Measurements from ENCODE around the gene SH3PXD2A. TPM values are rescaled to one million over a fixed set of nuclear protein-coding genes. Genes with fewer than 3 reads are reported as not detected.

Gene SH3PXD2A
- total RNA-seq, 1 donor from 2014 or later = 38.6 TPM

- no peaks in the 10 kb centered on the region for H3K9me3 Mint-ChIP-seq
- TF ChIP-seq CTCF (conservative IDR thresholded peaks at IDR 0.05) = no peak
- DNase-seq (ENCODE audit: extremely low spot score, unreplicated experiment) = no peak
- peaks cover 19% of the 10 kb centered on the region for H3K36me3 Mint-ChIP-seq
- no peak overlapping the region for H3K27ac Mint-ChIP-seq
- peaks cover 20% of the 10 kb centered on the region for H3K4me1 Mint-ChIP-seq (ENCODE audit: unreplicated experiment)
- H3K4me3 Mint-ChIP-seq = no peak overlapping the region
- H3K27me3 Mint-ChIP-seq = no peaks in the 10 kb centered on the region
These were observed 132.7 kb downstream of the SH3PXD2A start for GRCh38 chr10:103722632-103723031.

DNA sequence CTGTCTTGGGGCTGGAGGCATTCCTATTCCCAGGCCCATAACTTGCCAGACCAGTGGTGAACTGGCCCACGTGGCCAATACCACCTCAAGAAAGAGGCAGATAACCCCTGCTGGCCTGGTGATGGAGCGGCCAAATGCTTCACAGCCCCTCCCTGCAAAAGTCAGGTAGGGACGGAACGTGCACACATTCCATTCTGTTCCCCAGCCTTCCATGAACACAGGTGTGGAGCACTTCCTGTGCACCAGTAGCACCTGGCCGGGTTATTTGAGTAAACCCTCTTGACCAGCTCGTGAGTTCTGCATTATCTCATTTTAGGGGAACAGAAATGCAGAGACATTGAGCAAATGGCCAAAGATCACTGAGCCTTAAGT is 134.4 kb downstream of the SH3PXD2A start:
- H3K27me3 Mint-ChIP-seq = no peaks in the 10 kb centered on the region
- no peak for DNase-seq (ENCODE audit: extremely low spot score, unreplicated experiment)
- peaks cover 31% of the 10 kb centered on the region for H3K4me1 Mint-ChIP-seq (ENCODE audit: unreplicated experiment)

GRCh38 chr10:103720328-103720963 is 134.9 kb downstream of the SH3PXD2A start:
- DNase-seq (ENCODE audit: extremely low spot score, unreplicated experiment) = no peak
- peak overlapping the region; percentile 58 for H3K4me3 Mint-ChIP-seq

More for the DNA sequence above, 134.4 kb downstream of the SH3PXD2A start:
- Mint-ChIP-seq H3K36me3 (peaks cover 19% of the 10 kb centered on the region), H3K9me3 (peaks cover 4% of the 10 kb centered on the region), H3K27ac (no peak overlapping the region), H3K4me3 (no peak overlapping the region)
- no peak for TF ChIP-seq CTCF (conservative IDR thresholded peaks at IDR 0.05)

DNA sequence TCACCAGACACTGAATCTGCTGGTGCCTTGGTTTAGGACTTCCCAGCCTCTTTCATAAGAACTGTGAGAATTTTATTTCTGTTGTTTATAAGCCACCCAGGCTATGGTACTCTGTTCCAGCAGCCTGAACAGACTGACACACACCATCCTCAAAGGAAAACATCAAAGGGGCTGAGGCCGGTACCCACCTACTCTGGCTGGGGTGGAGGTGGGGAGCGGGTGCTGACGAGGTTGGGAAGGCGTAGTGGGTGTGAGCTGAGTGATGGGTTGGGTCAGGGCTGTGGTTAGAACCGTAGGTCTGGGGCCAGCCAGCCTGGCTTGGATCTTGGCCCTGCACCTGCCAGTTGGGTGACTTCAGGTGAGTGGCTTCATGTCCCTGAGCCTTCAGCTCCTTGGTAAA is 136.3 kb downstream of the SH3PXD2A start:
- Mint-ChIP-seq H3K4me1 (ENCODE audit: unreplicated experiment) (peaks cover 27% of the 10 kb centered on the region), H3K27ac (no peak overlapping the region), H3K9me3 (peaks cover 4% of the 10 kb centered on the region), H3K27me3 (no peaks in the 10 kb centered on the region), H3K4me3 (peak overlapping the region; percentile 11), H3K36me3 (peaks cover 7% of the 10 kb centered on the region)
- no peak for DNase-seq (ENCODE audit: extremely low spot score, unreplicated experiment)
- no peak for TF ChIP-seq CTCF (conservative IDR thresholded peaks at IDR 0.05)

More at GRCh38 chr10:103720328-103720963, 134.9 kb downstream of the SH3PXD2A start:
- TF ChIP-seq CTCF (conservative IDR thresholded peaks at IDR 0.05) = no peak
- Mint-ChIP-seq H3K27me3 (no peaks in the 10 kb centered on the region), H3K4me1 (ENCODE audit: unreplicated experiment) (peaks cover 31% of the 10 kb centered on the region), H3K36me3 (peaks cover 19% of the 10 kb centered on the region), H3K9me3 (peaks cover 4% of the 10 kb centered on the region), H3K27ac (peak overlapping the region; percentile 29)

GRCh38 chr10:103718247-103718620 is 137.1 kb downstream of the SH3PXD2A start:
- peaks cover 7% of the 10 kb centered on the region for H3K36me3 Mint-ChIP-seq
- no peak for DNase-seq (ENCODE audit: extremely low spot score, unreplicated experiment)
- no peak overlapping the region for H3K4me3 Mint-ChIP-seq
- H3K27ac Mint-ChIP-seq = no peak overlapping the region
- peaks cover 4% of the 10 kb centered on the region for H3K9me3 Mint-ChIP-seq
- peaks cover 33% of the 10 kb centered on the region for H3K4me1 Mint-ChIP-seq (ENCODE audit: unreplicated experiment)
- TF ChIP-seq CTCF (conservative IDR thresholded peaks at IDR 0.05) = no peak
- H3K27me3 Mint-ChIP-seq = no peaks in the 10 kb centered on the region

Measured in type B pancreatic cell (in vitro differentiated cells).